Tibial nerve (tissue), 4 donors: ENCODE data around the gene PITRM1. TPM values are rescaled to one million over a fixed set of nuclear protein-coding genes. Genes with fewer than 3 reads are reported as not detected.

ENCODE experiments used
- DNase-seq, 2 donors: peaks; one replicate each; pipeline ENCODE4 v3.0.0-alpha.2; 2019; ENCODE audit warnings: low spot score in 2 of 2
- H3K27ac ChIP-seq, 4 donors: fragments of 200-600 bp; sonication (generic) in 3 of 4; one replicate each; pipeline ENCODE4 v1.5.1; 2017 to 2019; ENCODE audit warnings: mild to moderate bottlenecking in 1 of 4
- H3K27me3 ChIP-seq, 2 donors: fragments of 200-600 bp; sonication (generic) in 1 of 2; one replicate each; pipeline versions ENCODE4 v1.5.1 to v1.6.0; 2017 to 2019
- H3K36me3 ChIP-seq, 3 donors: fragments of 200-600 bp; sonication (generic); one replicate each; pipeline ENCODE4 v1.5.1; 2018 to 2019
- H3K4me1 ChIP-seq, 4 donors: fragments of 200-600 bp; sonication (generic) in 3 of 4; one replicate each; pipeline ENCODE4 v1.5.1; 2017 to 2019
- H3K4me3 ChIP-seq, 4 donors: fragments of 200-600 bp; sonication (generic) in 3 of 4; one replicate each; pipeline ENCODE4 v1.5.1; 2017 to 2019; ENCODE audit warnings: mild to moderate bottlenecking in 1 of 4, moderate library complexity in 1 of 4
- H3K9me3 ChIP-seq, 4 donors: fragments of 200-600 bp; sonication (generic) in 3 of 4; one replicate each; pipeline ENCODE4 v1.5.1; 2017 to 2019
- CTCF ChIP-seq, 5 experiments: fragments of 200-600 bp in 3 of 5; fragments of 450-650 bp in 2 of 5; sonication (generic) in 3 of 5; IDR thresholded peaks; one replicate each; pipeline ENCODE4 v1.5.1; 2016 to 2019; ENCODE audit warnings: antibody characterized with exemption in 5 of 5, mild to moderate bottlenecking in 3 of 5, moderate library complexity in 2 of 5
- EP300 ChIP-seq, 2 donors: sonication (generic); formaldehyde crosslinking; IDR thresholded peaks; one replicate each; pipeline ENCODE4 v1.6.1; 2017; ENCODE audit warnings: antibody characterized with exemption in 2 of 2, mild to moderate bottlenecking in 1 of 2
- POLR2A ChIP-seq, 2 donors: fragments of 450-650 bp; IDR thresholded peaks; one replicate each; pipeline ENCODE4 v1.6.1; 2017; ENCODE audit warnings: antibody characterized with exemption in 2 of 2, mild to moderate bottlenecking in 2 of 2, moderate library complexity in 2 of 2
- WGBS, 2 donors: methylation state at CpG; one replicate each; pipeline ENCODE4 v1.1.5; 2018; 5-methylcytosine and 5-hydroxymethylcytosine counted together
- total RNA-seq, 4 donors: library from RNA; depleted of rRNA; stranded (reverse); fragments of >200 nt; gene quantifications; one replicate each; pipeline ENCODE4 v1.1.0, GENCODE V29; 2016

PITRM1 gene
- total RNA-seq, 4 donors from 2014 or later, result 55.5 to 83.7 (median 59.7) TPM

- no peaks in the 10 kb centered on the region for H3K9me3 ChIP-seq
- TF ChIP-seq EP300 (IDR thresholded peaks at IDR 0.05) (no peak), CTCF (IDR thresholded peaks at IDR 0.05) (no peak), POLR2A (IDR thresholded peaks at IDR 0.05) (no peak)
- peaks cover 0 to 24% (median 9%) of the 10 kb centered on the region in 4 donors for H3K4me1 ChIP-seq
- H3K27ac ChIP-seq, result no peak overlapping the region
- H3K27me3 ChIP-seq, result no peaks in the 10 kb centered on the region
- peaks cover 0 to 8% (median 0%) of the 10 kb centered on the region in 3 donors for H3K36me3 ChIP-seq
- 71 to 78% methylated on average over 10 to 11 of the region's 11 CpGs for WGBS, 2 donors
- no peak for DNase-seq
- H3K4me3 ChIP-seq, result no peak overlapping the region
Measured at GRCh38 chr10:3098689-3099088, 73.9 kb downstream of the PITRM1 start.

- WGBS, 2 donors, result 87% methylated on average over 9 of the region's 9 CpGs
- H3K9me3 ChIP-seq, result no peaks in the 10 kb centered on the region
- H3K4me1 ChIP-seq, result peaks cover 0 to 24% (median 9%) of the 10 kb centered on the region in 4 donors
- no peak overlapping the region for H3K4me3 ChIP-seq
- TF ChIP-seq CTCF (IDR thresholded peaks at IDR 0.05) (no peak), POLR2A (IDR thresholded peaks at IDR 0.05) (no peak), EP300 (IDR thresholded peaks at IDR 0.05) (no peak)
- no peaks in the 10 kb centered on the region for H3K27me3 ChIP-seq
- no peak for DNase-seq
- no peak overlapping the region for H3K27ac ChIP-seq
- H3K36me3 ChIP-seq, result no peaks in the 10 kb centered on the region
Measured at GRCh38 chr10:3097160-3097559, 75.4 kb downstream of the PITRM1 start.

GRCh38 chr10:3096149-3096548, 76.4 kb downstream of the PITRM1 start:
- Histone ChIP-seq H3K4me1 (peaks cover 0 to 26% (median 9%) of the 10 kb centered on the region in 4 donors), H3K27ac (peak overlapping the region in 2 of 4 donors; percentile 76 to 78), H3K4me3 (no peak overlapping the region), H3K36me3 (no peaks in the 10 kb centered on the region), H3K27me3 (no peaks in the 10 kb centered on the region), H3K9me3 (no peaks in the 10 kb centered on the region)
- no peak for DNase-seq
- no peak for TF ChIP-seq EP300 (IDR thresholded peaks at IDR 0.05)
- TF ChIP-seq CTCF (IDR thresholded peaks at IDR 0.05), result no peak
- TF ChIP-seq POLR2A (IDR thresholded peaks at IDR 0.05), result no peak
- 77% methylated on average over 16 of the region's 16 CpGs for WGBS, 2 donors

GRCh38 chr10:3095373-3096139, 77.0 kb downstream of the PITRM1 start:
- Histone ChIP-seq H3K27me3 (no peaks in the 10 kb centered on the region), H3K36me3 (no peaks in the 10 kb centered on the region), H3K4me1 (peaks cover 0 to 30% (median 10%) of the 10 kb centered on the region in 4 donors), H3K27ac (peak overlapping the region; percentile 13 to 78 (median 48)), H3K4me3 (peak overlapping the region in 1 of 4 donors; percentile 4), H3K9me3 (no peaks in the 10 kb centered on the region)
- TF ChIP-seq POLR2A (IDR thresholded peaks at IDR 0.05) (no peak), CTCF (IDR thresholded peaks at IDR 0.05) (no peak), EP300 (IDR thresholded peaks at IDR 0.05) (peak; percentile 47 to 77)
- DNase-seq, result peak in 1 of 2 donors; percentile 64
- WGBS, 2 donors, result 15 to 16% methylated on average over 17 of the region's 17 CpGs

GRCh38 chr10:3094609-3095036, 78.0 kb downstream of the PITRM1 start:
- Histone ChIP-seq H3K4me1 (peaks cover 0 to 30% (median 10%) of the 10 kb centered on the region in 4 donors), H3K9me3 (no peaks in the 10 kb centered on the region), H3K4me3 (no peak overlapping the region), H3K27me3 (no peaks in the 10 kb centered on the region), H3K27ac (peak overlapping the region; percentile 13 to 78 (median 48)), H3K36me3 (no peaks in the 10 kb centered on the region)
- 78 to 81% methylated on average over 5 of the region's 5 CpGs for WGBS, 2 donors
- TF ChIP-seq CTCF (IDR thresholded peaks at IDR 0.05) (no peak), POLR2A (IDR thresholded peaks at IDR 0.05) (no peak), EP300 (IDR thresholded peaks at IDR 0.05) (no peak)
- DNase-seq, result no peak
